SK-N-SH treated with all-trans-retinoic acid at 6 μM for 48 hours (cell line): ENCODE measurements around the gene DYSF.

ENCODE experiments used
- ATAC-seq: fragments of 200-7000 bp; cut with Tn5 transposase; 3 replicates; pipeline ENCODE4 v1.9.1; 2020; ENCODE audit warnings: mild to moderate bottlenecking, moderate library complexity
- ARNTL ChIP-seq: fragments of 450-650 bp; formaldehyde crosslinking; IDR thresholded peaks from 2 replicates; pipeline ENCODE4 v1.5.0; 2020; ENCODE audit warnings: low read depth, mild to moderate bottlenecking, moderate library complexity, borderline replicate concordance
- BACH2 ChIP-seq: fragments of 250-450 bp; sonication (Bioruptor Pico); IDR thresholded peaks from 2 replicates; pipeline ENCODE4 v1.9.0; 2021; ENCODE audit warnings: mild to moderate bottlenecking, borderline replicate concordance
- ESRRG ChIP-seq: fragments of 250-450 bp; sonication (Bioruptor Pico); IDR thresholded peaks from 2 replicates; pipeline ENCODE4 v1.6.1; 2021; ENCODE audit warnings: mild to moderate bottlenecking
- GLIS3 ChIP-seq: fragments of 250-450 bp; sonication (Bioruptor Pico); IDR thresholded peaks from 2 replicates; pipeline ENCODE4 v1.5.0; 2020; ENCODE audit warnings: mild to moderate bottlenecking, moderate library complexity
- ISL1 ChIP-seq: fragments of 250-450 bp; sonication (Bioruptor Pico); IDR thresholded peaks from 2 replicates; pipeline ENCODE4 v2.1.2; 2022; ENCODE audit warnings: mild to moderate bottlenecking, moderate library complexity
- OSR1 ChIP-seq: fragments of 250-450 bp; sonication (Bioruptor Pico); IDR thresholded peaks from 2 replicates; pipeline ENCODE4 v1.8.0; 2022; ENCODE audit warnings: moderate library complexity, mild to moderate bottlenecking, inconsistent platforms
- PATZ1 ChIP-seq: fragments of 250-450 bp; sonication (Bioruptor Pico); IDR thresholded peaks from 2 replicates; pipeline ENCODE4 v1.8.0; 2020; ENCODE audit warnings: mild to moderate bottlenecking, moderate library complexity, borderline replicate concordance
- PPARA ChIP-seq: fragments of 250-450 bp; sonication (Bioruptor Pico); IDR thresholded peaks from 2 replicates; pipeline ENCODE4 v1.5.0; 2020; ENCODE audit warnings: mild to moderate bottlenecking, borderline replicate concordance
- RARB ChIP-seq: fragments of 250-450 bp; sonication (Bioruptor Pico); IDR thresholded peaks from 2 replicates; pipeline ENCODE4 v1.8.0; 2021; ENCODE audit warnings: mild to moderate bottlenecking, moderate library complexity
- SNAI2 ChIP-seq: fragments of 250-450 bp; sonication (Bioruptor Pico); IDR thresholded peaks from 2 replicates; pipeline ENCODE4 v1.5.0; 2020; ENCODE audit warnings: mild to moderate bottlenecking, moderate library complexity
- TCF4 ChIP-seq: fragments of 250-450 bp; sonication (Bioruptor Pico); IDR thresholded peaks from 2 replicates; pipeline ENCODE4 v1.8.0; 2021; ENCODE audit warnings: mild to moderate bottlenecking, moderate library complexity, borderline replicate concordance
- TOX ChIP-seq: fragments of 250-450 bp; sonication (Bioruptor Pico); IDR thresholded peaks from 2 replicates; pipeline ENCODE4 v1.8.0; 2021; ENCODE audit warnings: mild to moderate bottlenecking, moderate library complexity, borderline replicate concordance
- TSHZ2 ChIP-seq: fragments of 250-450 bp; sonication (Bioruptor Pico); IDR thresholded peaks from 2 replicates; pipeline ENCODE4 v1.5.0; 2020; ENCODE audit warnings: mild to moderate bottlenecking, moderate library complexity
- ZC3H10 ChIP-seq: fragments of 250-450 bp; sonication (Bioruptor Pico); IDR thresholded peaks from 2 replicates; pipeline ENCODE4 v1.5.1; 2021; ENCODE audit warnings: mild to moderate bottlenecking, moderate library complexity
- ZFP3 ChIP-seq: fragments of 250-450 bp; sonication (Bioruptor Pico); IDR thresholded peaks from 2 replicates; pipeline ENCODE4 v1.5.0; 2020; ENCODE audit warnings: mild to moderate bottlenecking, moderate library complexity
- ZFP30 ChIP-seq: fragments of 450-650 bp; formaldehyde crosslinking; IDR thresholded peaks from 2 replicates; pipeline ENCODE4 v1.5.0; 2022; ENCODE audit warnings: mild to moderate bottlenecking, moderate library complexity
- ZNF565 ChIP-seq: fragments of 450-650 bp; formaldehyde crosslinking; conservative IDR thresholded peaks from 2 replicates; pipeline ENCODE4 v1.5.0; 2020; ENCODE audit warnings: low read depth, mild to moderate bottlenecking, moderate library complexity
- ZNF70 ChIP-seq: fragments of 450-650 bp; formaldehyde crosslinking; IDR thresholded peaks from 2 replicates; pipeline ENCODE4 v1.5.0; 2020; ENCODE audit warnings: mild to moderate bottlenecking, moderate library complexity
- ZNF8 ChIP-seq: fragments of 450-650 bp; formaldehyde crosslinking; IDR thresholded peaks from 2 replicates; pipeline ENCODE4 v1.5.0; 2020; ENCODE audit warnings: mild to moderate bottlenecking, moderate library complexity
- TF ChIP-seq, protein P1 (sequence below): fragments of 250-450 bp; sonication (Bioruptor Pico); IDR thresholded peaks from 2 replicates; pipeline ENCODE4 v1.5.1; 2021; ENCODE audit warnings: mild to moderate bottlenecking, moderate library complexity
- TF ChIP-seq, protein P2 (sequence below): fragments of 250-450 bp; sonication (Bioruptor Pico); IDR thresholded peaks from 2 replicates; pipeline ENCODE4 v1.8.0; 2021; ENCODE audit warnings: low read depth, mild to moderate bottlenecking, moderate library complexity, borderline replicate concordance
- TF ChIP-seq, protein P3 (sequence below): fragments of 250-450 bp; sonication (Bioruptor Pico); IDR thresholded peaks from 2 replicates; pipeline ENCODE4 v1.5.1; 2020; ENCODE audit warnings: low read depth, mild to moderate bottlenecking, moderate library complexity

The DYSF gene

GRCh38 chr2:71571945-71572344 lies 118.6 kb downstream of the DYSF start:
- TF ChIP-seq ZNF70 (CRISPR knock-in tag) = no peak
- TF ChIP-seq ARNTL (CRISPR knock-in tag) = no peak
- no peak for TF ChIP-seq BACH2 (CRISPR knock-in tag)
- TF ChIP-seq ZNF565 (CRISPR knock-in tag) = no peak
- TF ChIP-seq PPARA = no peak
- ATAC-seq = no peak

- ATAC-seq = no peak
- TF ChIP-seq ISL1 (no peak), TOX (CRISPR knock-in tag) (no peak), ZNF565 (CRISPR knock-in tag) (no peak), GLIS3 (CRISPR knock-in tag) (no peak), ARNTL (CRISPR knock-in tag) (no peak), ZNF8 (CRISPR knock-in tag) (no peak), ESRRG (CRISPR knock-in tag) (no peak), ZFP30 (CRISPR knock-in tag) (no peak), ZNF70 (CRISPR knock-in tag) (no peak), TCF4 (CRISPR knock-in tag) (no peak), SNAI2 (CRISPR knock-in tag) (no peak), ZFP3 (CRISPR knock-in tag) (no peak), OSR1 (CRISPR knock-in tag) (no peak), BACH2 (CRISPR knock-in tag) (no peak), PATZ1 (CRISPR knock-in tag) (no peak), RARB (no peak), ZC3H10 (CRISPR knock-in tag) (no peak)
- TF ChIP-seq, protein P1, sequence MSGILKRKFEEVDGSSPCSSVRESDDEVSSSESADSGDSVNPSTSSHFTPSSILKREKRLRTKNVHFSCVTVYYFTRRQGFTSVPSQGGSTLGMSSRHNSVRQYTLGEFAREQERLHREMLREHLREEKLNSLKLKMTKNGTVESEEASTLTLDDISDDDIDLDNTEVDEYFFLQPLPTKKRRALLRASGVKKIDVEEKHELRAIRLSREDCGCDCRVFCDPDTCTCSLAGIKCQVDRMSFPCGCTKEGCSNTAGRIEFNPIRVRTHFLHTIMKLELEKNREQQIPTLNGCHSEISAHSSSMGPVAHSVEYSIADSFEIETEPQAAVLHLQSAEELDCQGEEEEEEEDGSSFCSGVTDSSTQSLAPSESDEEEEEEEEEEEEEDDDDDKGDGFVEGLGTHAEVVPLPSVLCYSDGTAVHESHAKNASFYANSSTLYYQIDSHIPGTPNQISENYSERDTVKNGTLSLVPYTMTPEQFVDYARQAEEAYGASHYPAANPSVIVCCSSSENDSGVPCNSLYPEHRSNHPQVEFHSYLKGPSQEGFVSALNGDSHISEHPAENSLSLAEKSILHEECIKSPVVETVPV (CRISPR knock-in tag) = no peak
- TF ChIP-seq, protein P2, sequence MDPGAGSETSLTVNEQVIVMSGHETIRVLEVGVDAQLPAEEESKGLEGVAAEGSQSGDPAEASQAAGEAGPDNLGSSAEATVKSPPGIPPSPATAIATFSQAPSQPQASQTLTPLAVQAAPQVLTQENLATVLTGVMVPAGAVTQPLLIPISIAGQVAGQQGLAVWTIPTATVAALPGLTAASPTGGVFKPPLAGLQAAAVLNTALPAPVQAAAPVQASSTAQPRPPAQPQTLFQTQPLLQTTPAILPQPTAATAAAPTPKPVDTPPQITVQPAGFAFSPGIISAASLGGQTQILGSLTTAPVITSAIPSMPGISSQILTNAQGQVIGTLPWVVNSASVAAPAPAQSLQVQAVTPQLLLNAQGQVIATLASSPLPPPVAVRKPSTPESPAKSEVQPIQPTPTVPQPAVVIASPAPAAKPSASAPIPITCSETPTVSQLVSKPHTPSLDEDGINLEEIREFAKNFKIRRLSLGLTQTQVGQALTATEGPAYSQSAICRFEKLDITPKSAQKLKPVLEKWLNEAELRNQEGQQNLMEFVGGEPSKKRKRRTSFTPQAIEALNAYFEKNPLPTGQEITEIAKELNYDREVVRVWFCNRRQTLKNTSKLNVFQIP (CRISPR knock-in tag) = no peak
Observed at GRCh38 chr2:71575966-71576365, 122.6 kb downstream of the DYSF start.

GRCh38 chr2:71576541-71576940 lies 123.2 kb downstream of the DYSF start:
- no peak for ATAC-seq
- no peak for TF ChIP-seq ARNTL (CRISPR knock-in tag)
- TF ChIP-seq ESRRG (CRISPR knock-in tag) = no peak
- TF ChIP-seq PPARA = no peak
- TF ChIP-seq, protein P3, sequence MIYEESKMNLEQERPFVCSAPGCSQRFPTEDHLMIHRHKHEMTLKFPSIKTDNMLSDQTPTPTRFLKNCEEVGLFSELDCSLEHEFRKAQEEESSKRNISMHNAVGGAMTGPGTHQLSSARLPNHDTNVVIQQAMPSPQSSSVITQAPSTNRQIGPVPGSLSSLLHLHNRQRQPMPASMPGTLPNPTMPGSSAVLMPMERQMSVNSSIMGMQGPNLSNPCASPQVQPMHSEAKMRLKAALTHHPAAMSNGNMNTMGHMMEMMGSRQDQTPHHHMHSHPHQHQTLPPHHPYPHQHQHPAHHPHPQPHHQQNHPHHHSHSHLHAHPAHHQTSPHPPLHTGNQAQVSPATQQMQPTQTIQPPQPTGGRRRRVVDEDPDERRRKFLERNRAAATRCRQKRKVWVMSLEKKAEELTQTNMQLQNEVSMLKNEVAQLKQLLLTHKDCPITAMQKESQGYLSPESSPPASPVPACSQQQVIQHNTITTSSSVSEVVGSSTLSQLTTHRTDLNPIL = no peak
- no peak for TF ChIP-seq TSHZ2 (CRISPR knock-in tag)
- TF ChIP-seq RARB = no peak
- no peak for TF ChIP-seq ZC3H10 (CRISPR knock-in tag)
- TF ChIP-seq TCF4 (CRISPR knock-in tag) = no peak
- no peak for TF ChIP-seq ZFP30 (CRISPR knock-in tag)
- TF ChIP-seq BACH2 (CRISPR knock-in tag) = no peak
- no peak for TF ChIP-seq GLIS3 (CRISPR knock-in tag)
- no peak for TF ChIP-seq SNAI2 (CRISPR knock-in tag)
- no peak for TF ChIP-seq OSR1 (CRISPR knock-in tag)
- TF ChIP-seq ZNF8 (CRISPR knock-in tag) = no peak
- TF ChIP-seq, protein P2 (CRISPR knock-in tag) = no peak
- no peak for TF ChIP-seq ISL1
- TF ChIP-seq, protein P1 (CRISPR knock-in tag) = no peak
